GM19397 (cell line): Measurements from ENCODE around the gene PRPF18.
"Not testable (repeated sequence)": the region's sequence is repeated elsewhere in the genome, so short reads cannot be mapped to it uniquely, and the experiment has no call there.

Experiments
- ATAC-seq: cut with Tn5 transposase; IDR thresholded peaks from one replicate; pipeline ENCODE4 v1.9.1; 2021; ENCODE audit warnings: mild to moderate bottlenecking, moderate library complexity; ENCODE audit not compliant: unreplicated experiment

PRPF18 gene

GRCh38 chr10:13586676-13587355 lies at the start of gene PRPF18:
PRPF18 (plus strand) TSS chr10:13586965; CDS start chr10:13587087, 122 bp downstream.
- peak; percentile 100 for ATAC-seq

GRCh38 chr10:13537985-13538384 lies 48.8 kb upstream of the PRPF18 start:
- ATAC-seq: not testable (repeated sequence)

- ATAC-seq: no peak
Measured at GRCh38 chr10:13542533-13542932, 44.2 kb upstream of the PRPF18 start.

GRCh38 chr10:13550802-13551201 lies 36.0 kb upstream of the PRPF18 start:
- no peak for ATAC-seq

GRCh38 chr10:13555884-13556510 lies 30.8 kb upstream of the PRPF18 start:
- ATAC-seq: no peak

- ATAC-seq: no peak
Measured at GRCh38 chr10:13559124-13559700, 27.6 kb upstream of the PRPF18 start.

- ATAC-seq: no peak
Measured at GRCh38 chr10:13560597-13560996, 26.2 kb upstream of the PRPF18 start.

- ATAC-seq: no peak
Measured at GRCh38 chr10:13563481-13564445, 23.0 kb upstream of the PRPF18 start.

- ATAC-seq: no peak
Measured at GRCh38 chr10:13564576-13564975, 22.2 kb upstream of the PRPF18 start.

GRCh38 chr10:13567030-13567429 lies 19.7 kb upstream of the PRPF18 start:
- no peak for ATAC-seq

GRCh38 chr10:13571541-13571940 lies 15.2 kb upstream of the PRPF18 start:
- no peak for ATAC-seq

- ATAC-seq: no peak
Measured at GRCh38 chr10:13573960-13574359, 12.8 kb upstream of the PRPF18 start.

- ATAC-seq: no peak
Measured at GRCh38 chr10:13585195-13585751, 1.5 kb upstream of the PRPF18 start.

GRCh38 chr10:13585943-13586342 lies 822 bp upstream of the PRPF18 start:
- no peak for ATAC-seq

GRCh38 chr10:13587391-13587790 lies 626 bp downstream of the PRPF18 start:
- no peak for ATAC-seq

GRCh38 chr10:13589316-13589715 lies 2.6 kb downstream of the PRPF18 start:
- no peak for ATAC-seq

- ATAC-seq: no peak
Measured at GRCh38 chr10:13590886-13591285, 4.1 kb downstream of the PRPF18 start.

GRCh38 chr10:13592306-13592705 lies 5.5 kb downstream of the PRPF18 start:
- no peak for ATAC-seq

- ATAC-seq: no peak
Measured at GRCh38 chr10:13593535-13593934, 6.8 kb downstream of the PRPF18 start.

- ATAC-seq: no peak
Measured at GRCh38 chr10:13594641-13595040, 7.9 kb downstream of the PRPF18 start.

GRCh38 chr10:13597909-13598308 lies 11.1 kb downstream of the PRPF18 start:
- no peak for ATAC-seq
